Measurements from ENCODE around the gene ADGRB3. TPM values are rescaled to one million over a fixed set of nuclear protein-coding genes. Genes with fewer than 3 reads are reported as not detected.
A peak's percentile ranks its signal among the peaks of the same experiment; 100 is the strongest.

The ADGRB3 gene
- total and polyA plus RNA-seq, 12 donors, result 0.47 to 2.1 (median 0.85) TPM

GRCh38 chr6:68892452-68892851, 257.4 kb downstream of the ADGRB3 start:
- intact Hi-C loops (cut with DNase I), result no loop called here

GRCh38 chr6:68895929-68896328, 260.8 kb downstream of the ADGRB3 start:
- no peaks in the 10 kb centered on the region for H3K4me1 ChIP-seq
- no peaks in the 10 kb centered on the region for H3K27me3 ChIP-seq
- intact Hi-C loops (cut with DNase I), result no loop called here
- DNase-seq, result no peak
- no peaks in the 10 kb centered on the region for H3K36me3 ChIP-seq
- no peak overlapping the region for H3K4me3 ChIP-seq
- no peak for TF ChIP-seq CTCF (IDR thresholded peaks at IDR 0.05)
- 51 to 52% methylated on average over 1 of the region's 1 CpG for WGBS, 2 donors
- no peak overlapping the region for H3K27ac ChIP-seq
- ATAC-seq, result no peak
- H3K9me3 ChIP-seq, result no peaks in the 10 kb centered on the region

More at GRCh38 chr6:68892452-68892851, 257.4 kb downstream of the ADGRB3 start:
- Histone ChIP-seq H3K4me3 (no peak overlapping the region), H3K36me3 (no peaks in the 10 kb centered on the region), H3K27ac (no peak overlapping the region), H3K4me1 (no peaks in the 10 kb centered on the region), H3K27me3 (no peaks in the 10 kb centered on the region), H3K9me3 (no peaks in the 10 kb centered on the region)
- ATAC-seq, result peak in 2 of 8 donors; percentile 16 to 56
- TF ChIP-seq CTCF (IDR thresholded peaks at IDR 0.05), result no peak
- no peak for DNase-seq
- 82 to 86% methylated on average over 3 of the region's 3 CpGs for WGBS, 2 donors

GRCh38 chr6:68901044-68901443, 266.0 kb downstream of the ADGRB3 start:
- no peak for ATAC-seq
- TF ChIP-seq CTCF (IDR thresholded peaks at IDR 0.05), result no peak
- no peaks in the 10 kb centered on the region for H3K36me3 ChIP-seq
- no peaks in the 10 kb centered on the region for H3K9me3 ChIP-seq
- DNase-seq, result no peak
- 93 to 94% methylated on average over 1 of the region's 1 CpG for WGBS, 2 donors
- H3K4me3 ChIP-seq, result no peak overlapping the region
- intact Hi-C loops (cut with DNase I), result no loop called here
- H3K27me3 ChIP-seq, result no peaks in the 10 kb centered on the region
- no peaks in the 10 kb centered on the region for H3K4me1 ChIP-seq
- no peak overlapping the region for H3K27ac ChIP-seq

GRCh38 chr6:68911334-68911733, 276.3 kb downstream of the ADGRB3 start:
- H3K4me3 ChIP-seq, result no peak overlapping the region
- 79 to 86% methylated on average over 3 of the region's 3 CpGs for WGBS, 2 donors
- no peaks in the 10 kb centered on the region for H3K36me3 ChIP-seq
- peak overlapping the region in 3 of 10 donors; percentile 2 to 40 (median 26) for H3K27ac ChIP-seq
- no peak for ATAC-seq
- no peaks in the 10 kb centered on the region for H3K27me3 ChIP-seq
- DNase-seq, result no peak
- no peak for TF ChIP-seq CTCF (IDR thresholded peaks at IDR 0.05)
- intact Hi-C loops (cut with DNase I), result no loop called here
- peaks cover 0 to 16% (median 0%) of the 10 kb centered on the region in 11 donors for H3K9me3 ChIP-seq
- no peaks in the 10 kb centered on the region for H3K4me1 ChIP-seq

Measured in heart right ventricle (tissue), 16 donors.